ENCODE measurements around the gene QPCTL.
"Not testable (repeated sequence)": the region's sequence is repeated elsewhere in the genome, so short reads cannot be mapped to it uniquely, and the experiment has no call there.

Gene QPCTL

GRCh38 chr19:45677351-45678230, 14.9 kb upstream of the QPCTL start:
- peak; percentile 87 for DNase-seq

- DNase-seq: peak; percentile 91
Measured at GRCh38 chr19:45681391-45682015, 11.0 kb upstream of the QPCTL start.

- no peak for DNase-seq
Measured at GRCh38 chr19:45682117-45682516, 10.3 kb upstream of the QPCTL start.

GRCh38 chr19:45682908-45683307, 9.6 kb upstream of the QPCTL start:
- no peak for DNase-seq

GRCh38 chr19:45685045-45685444, 7.4 kb upstream of the QPCTL start:
- not testable (repeated sequence) for DNase-seq

- no peak for DNase-seq
Measured at GRCh38 chr19:45687599-45687998, 4.9 kb upstream of the QPCTL start.

- DNase-seq: peak; percentile 94
Measured at GRCh38 chr19:45691516-45692186, 815 bp upstream of the QPCTL start, which contains the start of gene SNRPD2. SNRPD2 (minus strand) TSS chr19:45691953; CDS start chr19:45691888, 65 bp downstream.

GRCh38 chr19:45693106-45693788, 781 bp downstream of the QPCTL start:
- peak; percentile 68 for DNase-seq

GRCh38 chr19:45701676-45702075, 9.2 kb downstream of the QPCTL start:
- no peak for DNase-seq

GRCh38 chr19:45705115-45705514, 12.6 kb downstream of the QPCTL start:
- DNase-seq: no peak

GRCh38 chr19:45705710-45706415, 13.4 kb downstream of the QPCTL start:
- DNase-seq: no peak

GRCh38 chr19:45710356-45711130, 18.1 kb downstream of the QPCTL start:
- no peak for DNase-seq

GRCh38 chr19:45711851-45712698, 19.6 kb downstream of the QPCTL start:
- DNase-seq: no peak

- DNase-seq: no peak
Measured at GRCh38 chr19:45712699-45713067, 20.2 kb downstream of the QPCTL start.

GRCh38 chr19:45713141-45713540, 20.7 kb downstream of the QPCTL start:
- DNase-seq: no peak

- DNase-seq: no peak
Measured at GRCh38 chr19:45715139-45715538, 22.7 kb downstream of the QPCTL start.

GRCh38 chr19:45716359-45717130, 24.1 kb downstream of the QPCTL start:
- DNase-seq: no peak

GRCh38 chr19:45717131-45717982, 24.9 kb downstream of the QPCTL start:
- peak; percentile 99 for DNase-seq

Measured in CD4-positive, alpha-beta T cell treated with Interleukin-21 for 1 hour (primary cell).